A204.1 (cell line): ENCODE data around the gene ATP9B.
"Not testable (repeated sequence)": the region's sequence is repeated elsewhere in the genome, so short reads cannot be mapped to it uniquely, and the experiment has no call there.

Source experiments
- FAIRE-seq: peaks from 2 replicates; lab custom pipeline; 2012; peaks lifted over from hg19 to GRCh38; lab: Jason Lieb, UNC

The ATP9B gene

GRCh38 chr18:79290409-79290808 is 221.2 kb downstream of the ATP9B start:
- FAIRE-seq, result not testable (repeated sequence)

- FAIRE-seq, result no peak
Observed at GRCh38 chr18:79290876-79291275, 221.7 kb downstream of the ATP9B start.

GRCh38 chr18:79294235-79294634 is 225.0 kb downstream of the ATP9B start:
- no peak for FAIRE-seq

GRCh38 chr18:79299272-79299671 is 230.1 kb downstream of the ATP9B start:
- no peak for FAIRE-seq

GRCh38 chr18:79299711-79300110 is 230.5 kb downstream of the ATP9B start:
- FAIRE-seq, result no peak

GRCh38 chr18:79300413-79300812 is 231.2 kb downstream of the ATP9B start:
- no peak for FAIRE-seq

- no peak for FAIRE-seq
Observed at GRCh38 chr18:79302120-79302519, 232.9 kb downstream of the ATP9B start.

GRCh38 chr18:79305911-79306310 is 236.7 kb downstream of the ATP9B start:
- no peak for FAIRE-seq

- FAIRE-seq, result no peak
Observed at GRCh38 chr18:79309614-79310358, 240.6 kb downstream of the ATP9B start.

- no peak for FAIRE-seq
Observed at GRCh38 chr18:79314838-79315388, 245.7 kb downstream of the ATP9B start.

GRCh38 chr18:79315596-79315995 is 246.4 kb downstream of the ATP9B start:
- FAIRE-seq, result no peak

- no peak for FAIRE-seq
Observed at GRCh38 chr18:79317703-79318102, 248.5 kb downstream of the ATP9B start.

- no peak for FAIRE-seq
Observed at GRCh38 chr18:79318142-79318673, 249.0 kb downstream of the ATP9B start.

- no peak for FAIRE-seq
Observed at GRCh38 chr18:79320216-79320850, 251.1 kb downstream of the ATP9B start.

GRCh38 chr18:79321625-79322405 is 252.6 kb downstream of the ATP9B start:
- no peak for FAIRE-seq

GRCh38 chr18:79322441-79322840 is 253.2 kb downstream of the ATP9B start:
- no peak for FAIRE-seq

GRCh38 chr18:79323471-79323870 is 254.3 kb downstream of the ATP9B start:
- no peak for FAIRE-seq

GRCh38 chr18:79326413-79327198 is 257.4 kb downstream of the ATP9B start:
- no peak for FAIRE-seq

GRCh38 chr18:79327199-79327721 is 258.1 kb downstream of the ATP9B start:
- FAIRE-seq, result no peak

GRCh38 chr18:79327915-79328314 is 258.7 kb downstream of the ATP9B start:
- FAIRE-seq, result not testable (repeated sequence)

- no peak for FAIRE-seq
Observed at GRCh38 chr18:79328887-79329286, 259.7 kb downstream of the ATP9B start.
